Left kidney (tissue), 8 donors: Measurements from ENCODE around the gene MUL1. TPM values are rescaled to one million over a fixed set of nuclear protein-coding genes. Genes with fewer than 3 reads are reported as not detected.

Source experiments
- DNase-seq: peaks from one replicate; pipeline ENCODE4 v3.0.0-alpha.2; 2013
- long read RNA-seq, 8 donors: transcript quantifications; one replicate each; lab custom pipeline, GENCODE V29; 2026
- polyA plus RNA-seq: library from polyadenylated mRNA; unstranded; fragments of 120-200 nt; gene quantifications from one replicate; pipeline ENCODE4 v1.2.1, GENCODE V29; 2013; ENCODE audit not compliant: insufficient read length

The MUL1 gene, protein sequence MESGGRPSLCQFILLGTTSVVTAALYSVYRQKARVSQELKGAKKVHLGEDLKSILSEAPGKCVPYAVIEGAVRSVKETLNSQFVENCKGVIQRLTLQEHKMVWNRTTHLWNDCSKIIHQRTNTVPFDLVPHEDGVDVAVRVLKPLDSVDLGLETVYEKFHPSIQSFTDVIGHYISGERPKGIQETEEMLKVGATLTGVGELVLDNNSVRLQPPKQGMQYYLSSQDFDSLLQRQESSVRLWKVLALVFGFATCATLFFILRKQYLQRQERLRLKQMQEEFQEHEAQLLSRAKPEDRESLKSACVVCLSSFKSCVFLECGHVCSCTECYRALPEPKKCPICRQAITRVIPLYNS
- 32.5 TPM for polyA plus RNA-seq
- long read RNA-seq, donor 1, transcript MUL1-201 (4 exons, 2,438 nt) = major isoform, 20 of 20 reads
- long read RNA-seq, donor 1, partial matches to known transcripts = 0 of 20 reads
- long read RNA-seq, donor 1, other reads (novel, unspliced or antisense) = 0 of 20 reads
- long read RNA-seq, donor 2, transcript MUL1-201 (4 exons, 2,438 nt) = major isoform, 18 of 18 reads
- long read RNA-seq, donor 2, partial matches to known transcripts = 0 of 18 reads
- long read RNA-seq, donor 2, other reads (novel, unspliced or antisense) = 0 of 18 reads
- long read RNA-seq, donor 3, transcript MUL1-201 (4 exons, 2,438 nt) = major isoform, 9 of 9 reads
- long read RNA-seq, donor 3, partial matches to known transcripts = 0 of 9 reads
- long read RNA-seq, donor 3, other reads (novel, unspliced or antisense) = 0 of 9 reads
- long read RNA-seq, donor 4, partial matches to known transcripts = 0 of 1 reads
- long read RNA-seq, donor 4, other reads (novel, unspliced or antisense) = 0 of 1 reads
- long read RNA-seq, donor 5, transcript MUL1-201 (4 exons, 2,438 nt) = major isoform, 31 of 31 reads
- long read RNA-seq, donor 5, partial matches to known transcripts = 0 of 31 reads
- long read RNA-seq, donor 5, other reads (novel, unspliced or antisense) = 0 of 31 reads
- long read RNA-seq, donor 6, transcript MUL1-201 (4 exons, 2,438 nt) = major isoform, 17 of 17 reads
- long read RNA-seq, donor 6, partial matches to known transcripts = 0 of 17 reads
- long read RNA-seq, donor 6, other reads (novel, unspliced or antisense) = 0 of 17 reads
- long read RNA-seq, donor 7, transcript MUL1-201 (4 exons, 2,438 nt) = major isoform, 28 of 28 reads
- long read RNA-seq, donor 7, partial matches to known transcripts = 0 of 28 reads
- long read RNA-seq, donor 7, other reads (novel, unspliced or antisense) = 0 of 28 reads
- long read RNA-seq, donor 8, transcript MUL1-201 (4 exons, 2,438 nt) = major isoform, 8 of 8 reads
- long read RNA-seq, donor 8, partial matches to known transcripts = 0 of 8 reads
- long read RNA-seq, donor 8, other reads (novel, unspliced or antisense) = 0 of 8 reads

DNA sequence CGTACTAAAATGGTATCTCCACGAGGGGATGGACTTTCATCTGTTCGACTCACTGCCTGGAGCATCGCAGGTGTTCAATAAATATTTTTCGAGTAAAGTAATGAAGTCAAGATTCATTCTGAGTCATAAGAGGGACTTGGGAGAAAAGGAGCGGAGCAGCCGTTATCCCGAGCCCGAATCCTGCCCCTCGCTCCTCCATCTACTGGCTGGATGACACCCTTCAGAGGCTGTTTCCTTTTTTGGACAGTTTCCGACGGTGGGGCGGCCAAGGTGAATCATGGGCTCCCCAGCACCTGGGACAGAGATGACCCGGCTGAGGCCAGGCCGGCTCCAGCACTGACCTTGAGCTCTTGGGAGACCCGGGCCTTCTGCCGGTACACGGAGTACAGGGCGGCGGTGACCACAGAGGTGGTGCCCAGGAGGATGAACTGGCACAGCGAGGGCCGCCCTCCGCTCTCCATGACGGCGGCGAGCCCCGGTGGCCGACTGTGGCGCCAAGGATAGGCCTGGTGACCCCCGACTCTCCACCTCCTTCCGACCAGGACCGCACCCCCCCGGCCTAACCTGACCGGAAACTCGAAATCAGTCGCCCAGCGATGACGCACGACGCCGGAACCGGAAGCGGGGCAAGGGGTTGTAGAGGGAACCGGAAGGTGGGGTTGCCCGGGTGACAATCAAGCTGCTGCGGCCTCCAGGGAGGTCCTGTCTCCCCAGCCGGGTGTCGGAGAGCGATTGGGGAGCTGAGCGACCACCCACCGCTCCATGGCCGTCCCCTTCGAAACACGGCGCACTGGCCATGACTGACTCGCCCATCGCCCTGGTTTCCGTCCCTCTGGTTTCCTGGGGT, at the start of gene MUL1:
Gene MUL1 (minus strand): TSS at position 588 of the 847 bp plus-strand sequence. CDS start 127 bp downstream, at position 461.
- DNase-seq = peak; percentile 94

DNA sequence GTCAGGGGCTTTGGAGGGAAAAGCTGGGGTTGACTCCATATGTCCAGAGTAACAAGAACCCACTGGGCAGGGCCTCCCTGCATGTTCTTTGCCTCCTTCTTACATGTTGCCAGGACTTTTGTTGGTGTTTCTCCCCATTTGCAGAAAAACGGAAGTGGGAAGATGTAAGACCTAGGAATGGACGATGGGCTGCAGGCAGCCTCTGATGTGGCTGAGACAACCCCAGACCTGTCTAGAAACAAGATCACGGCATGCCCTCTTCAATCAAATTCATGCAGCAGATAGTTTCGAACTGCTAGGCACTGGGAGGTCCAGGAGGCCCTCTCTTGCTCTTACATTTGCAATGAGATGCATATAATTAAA, 47.8 kb upstream of the MUL1 start:
- no peak for DNase-seq

DNA sequence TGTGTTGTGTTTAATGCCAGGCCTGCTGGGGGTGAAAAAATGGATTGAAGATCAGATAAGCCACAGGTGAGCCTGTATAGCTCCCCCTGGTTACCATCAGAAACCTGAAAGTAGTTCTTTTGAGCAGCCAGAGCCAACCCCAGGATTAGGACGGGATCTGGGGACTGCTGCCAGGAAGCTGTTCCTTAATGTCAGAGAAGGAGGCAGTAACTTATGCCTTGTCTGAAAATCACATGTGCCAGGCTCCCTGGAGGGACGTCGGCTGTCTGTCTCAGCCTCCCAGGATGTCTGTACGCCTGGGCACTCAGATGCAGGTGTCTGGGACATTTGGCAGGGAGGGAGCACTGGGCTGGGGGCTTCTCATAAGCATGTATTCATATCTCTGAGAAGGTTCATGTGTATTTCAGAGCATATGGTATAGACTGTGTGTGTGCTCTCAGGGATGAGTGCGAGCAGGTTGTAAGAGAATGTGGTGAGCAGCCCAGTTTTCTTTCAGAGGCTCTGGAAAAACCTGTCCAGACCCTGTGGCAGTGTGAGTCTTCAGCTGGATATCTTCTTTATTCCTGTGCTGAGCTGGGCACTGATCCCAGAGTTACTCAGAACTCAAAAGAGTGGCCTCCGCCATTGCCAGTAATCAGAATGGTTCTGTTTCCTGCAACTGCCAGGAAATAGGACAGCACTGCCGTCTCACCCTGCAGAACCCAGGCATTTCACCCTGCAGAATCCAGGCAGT, 47.2 kb upstream of the MUL1 start:
- DNase-seq = no peak

DNA sequence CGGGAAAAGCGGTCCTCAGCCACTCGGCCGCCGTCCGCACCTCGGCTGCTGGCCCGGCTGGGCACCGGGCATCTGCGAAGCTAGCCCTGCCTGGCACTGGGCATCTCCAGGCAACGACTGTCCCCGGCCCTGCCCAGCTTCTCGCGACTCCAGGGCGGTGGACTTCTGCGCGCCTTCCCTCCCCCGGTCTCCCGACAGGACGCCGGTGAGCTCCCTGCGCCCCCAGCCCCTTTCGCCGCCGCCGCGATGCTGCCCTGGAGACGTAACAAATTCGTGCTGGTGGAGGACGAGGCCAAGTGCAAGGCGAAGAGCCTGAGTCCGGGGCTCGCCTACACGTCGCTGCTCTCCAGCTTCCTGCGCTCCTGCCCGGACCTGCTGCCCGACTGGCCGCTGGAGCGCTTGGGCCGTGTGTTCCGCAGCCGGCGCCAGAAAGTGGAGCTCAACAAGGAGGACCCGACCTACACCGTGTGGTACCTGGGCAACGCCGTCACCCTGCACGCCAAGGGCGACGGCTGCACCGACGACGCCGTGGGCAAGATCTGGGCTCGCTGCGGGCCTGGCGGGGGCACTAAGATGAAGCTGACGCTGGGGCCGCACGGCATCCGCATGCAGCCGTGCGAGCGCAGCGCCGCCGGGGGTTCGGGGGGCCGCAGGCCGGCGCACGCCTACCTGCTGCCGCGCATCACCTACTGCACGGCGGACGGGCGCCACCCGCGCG, 44.9 kb upstream of the MUL1 start:
- no peak for DNase-seq

DNA sequence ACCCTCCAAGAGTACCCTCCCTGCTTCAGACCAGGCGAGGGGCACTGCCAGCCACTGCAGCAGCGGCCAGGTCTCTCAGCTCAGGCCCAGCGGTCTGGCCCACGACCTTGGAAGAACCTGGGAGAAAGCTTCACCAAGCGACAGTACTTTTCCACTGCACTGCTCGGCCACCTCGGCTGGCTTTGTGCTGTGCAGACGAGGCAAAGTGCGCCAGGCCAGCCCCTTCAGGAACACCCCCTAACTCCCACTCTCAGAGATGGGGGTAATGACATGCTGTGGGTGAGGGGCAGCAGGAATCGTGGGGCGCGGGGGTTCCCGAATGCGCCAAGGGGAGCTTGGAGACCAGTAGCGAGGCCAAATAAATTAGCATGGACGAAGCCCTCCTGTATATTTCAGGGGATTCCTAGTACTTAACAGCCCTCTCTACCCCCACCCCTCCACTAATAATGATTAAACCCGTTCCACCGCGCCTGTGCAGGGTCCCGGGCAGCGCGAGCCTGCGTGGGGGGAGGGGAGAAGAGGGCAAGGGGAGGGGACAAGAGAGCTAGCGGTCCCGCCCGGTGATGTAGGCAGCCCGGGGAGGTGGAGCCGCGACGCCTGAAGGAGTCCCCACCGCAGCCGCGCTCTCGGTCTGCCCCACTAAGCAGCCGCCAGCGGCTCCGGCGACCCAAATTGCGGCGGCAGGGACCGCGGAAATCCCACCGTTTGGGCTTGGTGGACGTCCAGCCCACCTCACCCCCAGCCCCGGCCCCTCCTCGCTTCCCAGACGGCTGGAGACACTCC, 44.2 kb upstream of the MUL1 start, which contains the start of gene FAM43B:
Gene FAM43B (plus strand): TSS at position 629 of the 783 bp plus-strand sequence. CDS start 401 bp downstream, outside the sequence.
- peak; percentile 89 for DNase-seq

DNA sequence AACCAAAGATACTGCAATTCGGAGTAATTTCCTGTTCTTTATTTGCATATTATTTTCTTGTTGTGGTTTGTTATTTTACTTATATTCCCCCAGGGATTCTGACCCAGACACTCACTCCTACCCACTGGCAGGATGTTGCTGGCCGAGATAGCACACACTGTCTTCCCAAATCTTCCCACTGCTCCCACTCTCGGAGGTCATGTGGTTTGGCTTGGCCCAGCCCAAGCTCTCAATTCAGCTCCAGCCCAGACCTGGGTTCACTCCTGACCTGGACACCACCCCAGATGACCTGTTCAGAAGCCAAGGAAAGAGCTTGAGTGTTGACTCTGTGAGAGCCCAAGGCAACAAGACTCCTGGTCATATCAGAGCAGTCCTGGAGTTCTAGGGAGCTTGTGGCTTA, 43.2 kb upstream of the MUL1 start:
- DNase-seq = no peak

DNA sequence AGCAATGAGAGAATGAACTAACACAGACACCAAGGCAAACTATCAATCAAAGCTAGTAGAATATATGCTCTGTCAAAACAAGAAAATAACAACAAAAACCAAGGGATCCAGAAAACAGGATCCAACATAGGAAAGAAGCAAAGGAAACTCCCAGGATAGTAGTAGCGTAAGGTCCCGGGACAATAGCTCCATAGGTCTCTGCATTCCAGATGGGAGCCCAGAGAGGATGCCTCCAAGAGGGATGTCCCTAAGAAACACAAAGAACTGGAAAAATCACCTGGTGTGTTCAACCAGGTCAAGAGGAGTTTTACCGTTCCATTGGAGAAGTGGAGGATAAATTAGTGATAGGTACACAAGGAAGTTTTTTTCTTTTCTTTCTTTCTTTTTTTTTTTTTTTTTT, 38.7 kb upstream of the MUL1 start:
- no peak for DNase-seq

DNA sequence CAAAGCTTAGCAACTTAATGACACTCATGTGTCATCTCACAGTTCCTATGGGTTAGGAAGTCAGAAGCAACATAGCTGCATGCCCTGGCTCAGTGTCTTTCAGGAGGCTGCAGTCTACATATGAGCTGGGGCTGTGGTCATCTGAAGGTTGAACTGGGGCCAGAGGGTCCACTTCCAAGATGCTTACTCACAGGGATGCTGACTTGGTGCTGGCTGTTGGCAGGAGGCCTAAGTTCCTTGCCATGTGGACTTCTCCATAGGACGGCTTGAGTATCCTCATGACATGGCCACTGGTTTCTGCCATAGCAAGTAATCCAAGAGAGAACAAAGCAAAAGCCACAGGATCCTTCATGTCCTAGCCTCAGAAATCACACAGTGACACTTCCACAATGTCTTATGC, 32.3 kb upstream of the MUL1 start:
- no peak for DNase-seq

DNA sequence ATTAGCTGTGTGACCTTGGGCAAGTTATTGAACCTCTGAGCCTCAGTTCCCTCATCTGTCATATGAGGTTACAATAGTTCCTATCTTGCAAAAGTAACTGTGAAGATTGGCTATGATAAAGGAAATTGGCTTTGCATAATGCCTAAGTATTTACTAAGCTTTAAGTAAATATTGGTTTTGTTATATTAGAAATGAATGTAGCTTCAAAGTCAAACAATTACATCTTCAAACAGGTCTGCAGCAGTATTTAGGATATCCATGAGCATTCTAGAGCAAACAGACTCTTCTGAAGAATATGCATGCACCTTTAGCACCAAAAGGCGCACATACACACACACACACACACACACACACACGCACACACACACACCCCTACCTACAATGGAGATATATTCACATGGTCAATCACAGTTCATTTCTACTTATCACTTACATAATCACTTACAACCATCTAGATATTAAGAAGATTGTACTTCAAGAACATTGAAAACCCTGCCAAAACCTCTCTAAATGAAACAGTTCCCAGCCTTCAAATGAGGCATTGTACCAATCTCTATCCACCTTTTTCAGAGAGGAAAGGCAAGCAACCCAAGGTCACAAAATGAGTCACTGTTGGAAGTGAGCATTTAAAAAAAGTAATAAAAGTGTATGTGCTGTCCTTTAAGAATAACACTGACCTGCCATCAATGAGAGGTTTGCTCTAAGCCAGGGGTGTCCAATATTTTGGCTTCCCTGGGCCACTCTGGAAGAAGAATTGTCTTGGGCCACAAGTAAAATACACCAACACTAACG, 31.0 kb upstream of the MUL1 start:
- DNase-seq = no peak

DNA sequence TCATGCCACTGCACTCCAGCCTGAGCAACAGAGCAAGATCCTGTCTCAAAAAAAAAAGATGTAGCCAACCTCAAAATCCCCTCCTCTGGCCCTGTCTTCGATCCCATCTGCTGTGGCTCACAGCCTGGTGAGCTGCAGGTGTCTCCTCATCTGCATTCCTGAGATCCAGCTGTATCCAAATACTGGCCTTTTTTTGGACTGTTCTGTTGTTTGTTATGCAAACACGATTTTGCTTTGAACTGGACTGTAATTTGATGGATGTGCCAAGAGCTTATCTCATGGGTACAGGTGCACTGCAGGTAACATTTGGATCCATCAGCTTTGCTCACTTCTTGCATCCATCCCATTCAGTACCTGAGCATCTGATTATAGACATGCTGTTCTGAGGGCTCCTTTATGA, 30.3 kb upstream of the MUL1 start:
- no peak for DNase-seq

DNA sequence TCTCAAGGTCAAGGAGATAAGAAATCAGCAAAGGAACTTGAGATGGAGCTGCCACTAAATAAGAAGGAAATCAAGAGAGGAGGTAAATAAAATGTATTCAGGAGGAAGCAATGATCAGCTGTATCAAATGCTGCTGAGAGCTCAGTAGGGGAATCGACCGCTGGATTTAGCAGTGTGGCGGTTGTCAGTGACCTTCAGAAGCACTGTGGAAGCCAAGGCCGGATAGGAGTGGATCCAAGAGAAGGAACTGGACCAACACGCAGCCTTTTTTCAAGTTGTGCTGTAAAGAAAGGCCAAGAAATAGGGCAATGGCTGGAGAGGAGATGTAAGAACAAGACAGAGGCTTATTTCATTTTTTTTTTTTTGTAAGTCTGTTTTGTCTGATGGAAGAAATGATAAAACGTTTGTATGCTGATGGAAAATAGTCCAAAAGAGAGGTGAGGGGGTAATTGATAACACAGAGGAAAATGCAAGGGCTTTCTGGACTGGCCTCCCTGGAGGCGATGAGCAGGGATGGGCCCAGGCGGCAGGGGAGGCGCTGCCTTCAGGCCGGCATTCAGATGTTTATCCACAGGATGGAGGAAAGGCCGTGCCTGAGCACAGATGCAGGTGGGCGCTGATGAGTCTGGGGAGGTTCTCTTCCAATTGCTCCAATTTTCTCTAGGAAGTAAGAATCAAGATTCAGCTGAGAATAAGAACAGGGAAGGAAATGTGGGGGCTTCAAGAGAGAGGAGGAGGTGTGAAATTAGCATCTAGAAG, 26.9 kb upstream of the MUL1 start:
- DNase-seq = no peak

DNA sequence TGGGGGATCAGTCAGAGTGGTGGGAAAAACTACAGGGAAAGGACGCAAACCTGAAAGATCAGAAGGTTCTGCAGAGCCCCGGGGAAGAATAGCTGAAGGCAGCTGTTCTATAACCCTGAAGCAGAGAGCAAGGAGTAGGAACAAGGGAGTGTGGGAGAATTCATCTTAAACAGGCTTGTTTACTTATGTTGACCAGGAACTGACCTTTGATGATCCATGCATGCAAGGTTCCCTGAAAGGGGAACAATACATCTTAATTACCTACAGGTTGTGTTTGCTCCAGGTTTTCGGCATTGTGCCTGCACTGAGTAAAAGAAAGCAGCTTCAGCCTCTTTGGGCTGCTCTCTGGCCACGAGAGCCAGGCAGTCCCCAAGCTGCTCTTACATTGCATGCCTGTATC, 25.7 kb upstream of the MUL1 start:
- DNase-seq = no peak

DNA sequence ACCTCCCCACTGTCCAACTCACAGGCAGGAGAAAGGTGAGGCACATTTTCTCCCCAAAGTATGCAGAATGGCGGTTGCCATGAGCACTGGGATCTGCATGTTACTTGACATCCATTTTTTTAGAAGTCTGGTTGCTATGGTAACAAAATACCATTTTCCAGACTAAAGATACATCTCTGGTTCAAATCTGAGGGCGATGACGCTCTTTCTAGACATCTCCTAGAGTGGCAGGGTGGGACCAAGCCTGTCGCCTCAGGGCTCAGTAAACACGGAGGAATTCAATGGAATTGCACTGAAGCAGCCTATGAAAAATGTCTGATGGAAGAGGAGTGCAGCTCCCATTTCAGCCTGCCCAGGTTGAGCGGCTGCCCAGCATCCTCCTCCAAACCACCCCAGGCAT, 22.9 kb upstream of the MUL1 start:
- no peak for DNase-seq

DNA sequence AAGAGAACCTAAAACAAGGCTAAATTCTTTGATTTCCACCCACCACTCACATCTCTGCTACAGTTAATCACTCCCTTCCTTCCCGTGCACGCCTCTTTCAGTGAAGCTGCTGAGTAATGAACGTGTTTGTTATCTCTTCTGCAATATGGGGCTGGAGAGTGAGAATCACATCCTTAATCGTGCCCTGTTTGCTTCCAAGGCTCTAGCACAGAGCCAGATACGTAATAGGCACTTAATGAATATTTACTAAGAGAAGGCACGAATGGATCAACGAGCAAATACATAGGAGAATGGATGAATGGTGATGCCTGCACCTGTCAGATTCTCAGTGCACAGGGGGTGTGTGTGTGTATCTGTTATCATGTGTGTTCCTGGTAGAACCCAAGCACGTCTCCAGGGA, 22.4 kb upstream of the MUL1 start:
- DNase-seq = no peak

DNA sequence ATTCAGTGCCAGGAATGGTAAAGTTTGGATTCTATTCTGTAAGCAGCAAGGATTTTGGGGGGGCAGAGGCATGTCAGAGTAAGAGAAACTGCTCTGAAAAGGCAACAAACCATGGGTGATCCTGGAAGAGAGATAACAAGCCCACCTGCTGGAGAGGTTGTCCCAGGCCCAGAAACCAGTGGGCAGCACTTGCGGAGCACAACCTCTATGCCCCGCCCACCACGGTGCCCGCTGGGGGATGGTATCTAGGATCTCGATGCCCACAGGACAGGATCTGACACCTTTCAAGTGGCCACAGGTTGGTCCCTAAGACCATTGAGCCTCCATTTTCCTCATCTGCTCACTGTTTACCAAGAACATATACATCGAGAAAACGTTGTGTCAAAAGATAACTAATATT, 20.3 kb upstream of the MUL1 start:
- DNase-seq = no peak

DNA sequence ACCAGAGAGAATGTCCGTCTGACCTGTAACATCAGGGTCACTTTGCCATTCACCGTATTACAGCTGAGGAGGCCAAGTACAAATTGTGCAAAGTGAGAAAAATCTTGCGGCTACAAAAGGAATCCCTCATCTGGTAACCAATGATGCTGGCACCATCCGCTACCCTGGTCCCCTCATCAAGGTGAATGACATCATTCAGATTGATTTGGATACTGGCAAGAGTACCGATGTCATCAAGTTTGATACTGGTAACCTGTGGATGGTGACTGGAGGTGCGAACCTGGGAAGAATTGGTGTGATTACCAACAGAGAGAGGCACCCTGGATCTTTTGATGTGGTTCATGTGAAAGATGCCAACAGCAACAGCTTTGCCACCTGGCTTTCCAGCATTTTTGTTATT, 18.3 kb upstream of the MUL1 start:
- DNase-seq = no peak
